Keratinocyte (primary cell): ENCODE data around the gene ARMC3. TPM values are rescaled to one million over a fixed set of nuclear protein-coding genes. Genes with fewer than 3 reads are reported as not detected.

Source experiments
- DNase-seq: peaks from one replicate; pipeline ENCODE4 v3.0.0-alpha.2; 2011; ENCODE audit warnings: low read depth, missing footprints, low spot score
- FAIRE-seq: peaks from 2 replicates; lab custom pipeline; 2011; peaks lifted over from hg19 to GRCh38; lab: Jason Lieb, UNC
- H2AFZ ChIP-seq: 2 replicates; pipeline ENCODE4 v1.6.0; 2012; ENCODE audit warnings: low read length, control low read depth, inconsistent platforms; ENCODE audit not compliant: control insufficient read depth
- H3K27ac ChIP-seq: 2 replicates; pipeline ENCODE4 v1.5.1; 2011; ENCODE audit warnings: low read length; ENCODE audit not compliant: control insufficient read depth, insufficient read depth
- H3K27me3 ChIP-seq: 3 replicates; pipeline ENCODE4 v1.6.0; 2011; ENCODE audit warnings: low read length; ENCODE audit not compliant: control insufficient read depth, insufficient read depth; ENCODE audit errors: extremely low read depth
- H3K36me3 ChIP-seq, 2 experiments: 2 replicates in 1 of 2; 3 replicates in 1 of 2; pipeline ENCODE4 v1.5.1; 2011; ENCODE audit warnings: low read length in 2 of 2, mild to moderate bottlenecking in 1 of 2; ENCODE audit not compliant: control insufficient read depth in 2 of 2, insufficient read depth in 2 of 2; ENCODE audit errors: extremely low read depth in 1 of 2
- H3K4me1 ChIP-seq: 3 replicates; pipeline ENCODE4 v1.5.1; 2011; ENCODE audit warnings: low read length; ENCODE audit not compliant: control insufficient read depth, insufficient read depth; ENCODE audit errors: extremely low read depth
- H3K4me2 ChIP-seq: 3 replicates; pipeline ENCODE4 v1.6.0; 2011; ENCODE audit warnings: low read depth, low read length; ENCODE audit not compliant: control insufficient read depth, insufficient read depth; ENCODE audit errors: extremely low read depth
- H3K4me3 ChIP-seq, 3 experiments: fragments of 200-600 bp in 1 of 3; sonication (generic) in 1 of 3; 2 replicates in 2 of 3; 3 replicates in 1 of 3; pipeline ENCODE4 v1.5.1; 2011 to 2016; ENCODE audit warnings: low read length in 3 of 3, mild to moderate bottlenecking in 3 of 3, control low read depth in 2 of 3, inconsistent platforms in 1 of 3, low read depth in 1 of 3, mixed read lengths in 1 of 3, mixed run types in 1 of 3, moderate library complexity in 1 of 3; ENCODE audit not compliant: control insufficient read depth in 2 of 3, insufficient read depth in 2 of 3; ENCODE audit errors: extremely low read depth in 1 of 3
- H3K79me2 ChIP-seq: 2 replicates; pipeline ENCODE4 v1.6.0; 2012; ENCODE audit warnings: low read length; ENCODE audit not compliant: control insufficient read depth, insufficient read depth
- H3K9ac ChIP-seq: 3 replicates; pipeline ENCODE4 v1.6.0; 2011; ENCODE audit warnings: low read length; ENCODE audit not compliant: control insufficient read depth, insufficient read depth; ENCODE audit errors: extremely low read depth
- H3K9me1 ChIP-seq: 3 replicates; pipeline ENCODE4 v1.6.0; 2011; ENCODE audit warnings: low read length; ENCODE audit not compliant: control insufficient read depth, insufficient read depth; ENCODE audit errors: extremely low read depth
- H3K9me3 ChIP-seq: 2 replicates; pipeline ENCODE4 v1.5.1; 2012; ENCODE audit warnings: low read depth, low read length; ENCODE audit not compliant: control insufficient read depth
- H4K20me1 ChIP-seq: 3 replicates; pipeline ENCODE4 v1.6.0; 2011; ENCODE audit warnings: low read length; ENCODE audit not compliant: control insufficient read depth, insufficient read depth; ENCODE audit errors: extremely low read depth
- EZH2 ChIP-seq: IDR thresholded peaks from one replicate; pipeline ENCODE4 v1.6.1; 2012; ENCODE audit warnings: inconsistent platforms, mild to moderate bottlenecking, low read length, moderate library complexity
- dilution Hi-C: fragments of 300-500 bp; cut with MboI; formaldehyde crosslinking; loops from one replicate; pipeline ENCODE4 v1.7.0; 2020; ENCODE audit warnings: low sequenced_read_pairs; ENCODE audit not compliant: extremely low pct_ligation_motif_present
- polyA plus RNA-seq, 5 experiments: library from polyadenylated mRNA; depleted of rRNA in 3 of 5; stranded (reverse) in 3 of 5; stranded (forward) in 1 of 5; unstranded in 1 of 5; fragments of >200 nt; gene quantifications; 1 replicate in 1 of 5; 2 replicates in 3 of 5; 3 replicates in 1 of 5; pipeline versions ENCODE4 v1.2.1 to v1.2.3, GENCODE V29; 2011 to 2012; ENCODE audit warnings: missing spikeins in 2 of 5, low read depth in 1 of 5, low replicate concordance in 1 of 5
- TF ChIP-seq, protein P1 (sequence below), 3 experiments: IDR thresholded peaks in 1 of 3; conservative IDR thresholded peaks in 1 of 3; optimal IDR thresholded peaks in 1 of 3; 2 replicates in 2 of 3; 3 replicates in 1 of 3; pipeline versions ENCODE3 to v1.5.1; 2011; ENCODE audit warnings: low read length in 3 of 3, mild to moderate bottlenecking in 3 of 3, moderate library complexity in 2 of 3, control low read depth in 1 of 3, inconsistent platforms in 1 of 3; ENCODE audit not compliant: insufficient read depth in 2 of 3; ENCODE audit errors: extremely low read depth in 1 of 3

Gene ARMC3
- polyA plus RNA-seq, 1 donor (not counting 4 experiments of a cell fraction or from before 2014, with no cell fraction given) = not detected

- Histone ChIP-seq H3K4me3 (no peak overlapping the region), H3K9ac (no peak overlapping the region), H3K27ac (no peak overlapping the region), H3K36me3 (no peaks in the 10 kb centered on the region), H2AFZ (no peak overlapping the region), H3K79me2 (no peaks in the 10 kb centered on the region), H3K27me3 (no peaks in the 10 kb centered on the region), H3K9me1 (no peaks in the 10 kb centered on the region), H4K20me1 (no peaks in the 10 kb centered on the region), H3K9me3 (no peaks in the 10 kb centered on the region), H3K4me1 (no peaks in the 10 kb centered on the region), H3K4me2 (no peak overlapping the region)
- FAIRE-seq (no peak), DNase-seq (no peak)
- dilution Hi-C loops = no loop called here
- TF ChIP-seq EZH2 = no peak
- TF ChIP-seq, protein P1, sequence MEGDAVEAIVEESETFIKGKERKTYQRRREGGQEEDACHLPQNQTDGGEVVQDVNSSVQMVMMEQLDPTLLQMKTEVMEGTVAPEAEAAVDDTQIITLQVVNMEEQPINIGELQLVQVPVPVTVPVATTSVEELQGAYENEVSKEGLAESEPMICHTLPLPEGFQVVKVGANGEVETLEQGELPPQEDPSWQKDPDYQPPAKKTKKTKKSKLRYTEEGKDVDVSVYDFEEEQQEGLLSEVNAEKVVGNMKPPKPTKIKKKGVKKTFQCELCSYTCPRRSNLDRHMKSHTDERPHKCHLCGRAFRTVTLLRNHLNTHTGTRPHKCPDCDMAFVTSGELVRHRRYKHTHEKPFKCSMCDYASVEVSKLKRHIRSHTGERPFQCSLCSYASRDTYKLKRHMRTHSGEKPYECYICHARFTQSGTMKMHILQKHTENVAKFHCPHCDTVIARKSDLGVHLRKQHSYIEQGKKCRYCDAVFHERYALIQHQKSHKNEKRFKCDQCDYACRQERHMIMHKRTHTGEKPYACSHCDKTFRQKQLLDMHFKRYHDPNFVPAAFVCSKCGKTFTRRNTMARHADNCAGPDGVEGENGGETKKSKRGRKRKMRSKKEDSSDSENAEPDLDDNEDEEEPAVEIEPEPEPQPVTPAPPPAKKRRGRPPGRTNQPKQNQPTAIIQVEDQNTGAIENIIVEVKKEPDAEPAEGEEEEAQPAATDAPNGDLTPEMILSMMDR (optimal IDR thresholded peaks at IDR 0.05 in 1 of 3, IDR thresholded peaks at IDR 0.05 in 1 of 3, conservative IDR thresholded peaks at IDR 0.05 in 1 of 3; ENCODE audit: extremely low read depth in 1 of 3, insufficient read depth in 2 of 3, low read length in 3 of 3) = no peak
Measured at GRCh38 chr10:22942437-22942836, 14.6 kb downstream of the ARMC3 start.

- no peak for DNase-seq
- H4K20me1 ChIP-seq = no peaks in the 10 kb centered on the region
- no peak overlapping the region for H3K9ac ChIP-seq
- no peak overlapping the region for H3K4me2 ChIP-seq
- no peak overlapping the region for H3K27ac ChIP-seq
- no peak for FAIRE-seq
- H3K9me3 ChIP-seq = no peaks in the 10 kb centered on the region
- dilution Hi-C loops = no loop called here
- TF ChIP-seq EZH2 = no peak
- TF ChIP-seq, protein P1 (optimal IDR thresholded peaks at IDR 0.05 in 1 of 3, IDR thresholded peaks at IDR 0.05 in 1 of 3, conservative IDR thresholded peaks at IDR 0.05 in 1 of 3; ENCODE audit: extremely low read depth in 1 of 3, insufficient read depth in 2 of 3, low read length in 3 of 3) = no peak
- no peaks in the 10 kb centered on the region for H3K27me3 ChIP-seq
- H3K4me3 ChIP-seq = no peak overlapping the region
- no peaks in the 10 kb centered on the region for H3K4me1 ChIP-seq
- H3K79me2 ChIP-seq = no peaks in the 10 kb centered on the region
- H2AFZ ChIP-seq = no peak overlapping the region
- H3K9me1 ChIP-seq = no peaks in the 10 kb centered on the region
- H3K36me3 ChIP-seq = no peaks in the 10 kb centered on the region
Measured at GRCh38 chr10:22945934-22946673, 18.3 kb downstream of the ARMC3 start.
